H1 (cell line): ENCODE results near the gene PTGIS. TPM values are rescaled to one million over a fixed set of nuclear protein-coding genes. Genes with fewer than 3 reads are reported as not detected.

Experiments used
- CTCF ChIA-PET: fragments of 300-600 bp; sonication (Branson Sonifier 250); formaldehyde crosslinking; loops from one replicate; lab custom pipeline; 2021; ENCODE audit not compliant: partially characterized antibody; lab: Charles Lee
- POLR2A ChIA-PET: fragments of 300-600 bp; sonication (Branson Sonifier 250); formaldehyde crosslinking; loops from one replicate; lab custom pipeline; 2021; ENCODE audit warnings: inconsistent platforms; ENCODE audit not compliant: partially characterized antibody; lab: Charles Lee
- DNase-seq, 2 experiments: peaks; one replicate each; pipeline versions ENCODE4 v3.0.0 to v3.0.0-alpha.2; 2010 to 2022; ENCODE audit warnings: low spot score in 2 of 2, low read depth in 1 of 2, mixed read lengths in 1 of 2
- FAIRE-seq: peaks from 2 replicates; lab custom pipeline; 2011; peaks lifted over from hg19 to GRCh38; lab: Jason Lieb, UNC
- H2AFZ ChIP-seq: 2 replicates; pipeline ENCODE4 v1.8.1; 2012; ENCODE audit warnings: low read length, inconsistent platforms
- H2AK5ac ChIP-seq: 2 replicates; pipeline ENCODE4 v1.6.1; 2013; ENCODE audit warnings: low read depth, low read length
- H2BK120ac ChIP-seq: replicated peaks from 2 replicates; pipeline ENCODE3; 2013; ENCODE audit warnings: low read depth, low read length, inconsistent platforms
- H2BK12ac ChIP-seq: 2 replicates; pipeline ENCODE4 v1.6.1; 2013; ENCODE audit warnings: low read depth, low read length
- H2BK15ac ChIP-seq: 2 replicates; pipeline ENCODE4 v1.6.1; 2013; ENCODE audit warnings: low read length
- H2BK20ac ChIP-seq: 2 replicates; pipeline ENCODE4 v1.6.1; 2013; ENCODE audit warnings: low read length
- H2BK5ac ChIP-seq: 2 replicates; pipeline ENCODE4 v1.6.1; 2013; ENCODE audit warnings: low read depth, low read length
- H3K14ac ChIP-seq: 2 replicates; pipeline ENCODE4 v1.6.1; 2013; ENCODE audit warnings: inconsistent platforms; ENCODE audit not compliant: insufficient read length
- H3K18ac ChIP-seq: 2 replicates; pipeline ENCODE4 v1.6.1; 2013; ENCODE audit warnings: low read length; ENCODE audit errors: extremely low read depth
- H3K23ac ChIP-seq: 2 replicates; pipeline ENCODE4 v1.6.1; 2013; ENCODE audit warnings: inconsistent platforms; ENCODE audit not compliant: insufficient read length
- H3K23me2 ChIP-seq: 2 replicates; pipeline ENCODE4 v1.6.1; 2013; ENCODE audit warnings: low read depth, low read length
- H3K27ac ChIP-seq: 2 replicates; pipeline ENCODE4 v1.6.1; 2011; ENCODE audit warnings: low read depth, low read length, inconsistent platforms
- H3K27me3 ChIP-seq, 4 experiments: replicated peaks in 1 of 4; 1 replicate in 1 of 4; 2 replicates in 3 of 4; pipeline versions ENCODE4 v1.6.1 to v1.8.1; 2011 to 2013; ENCODE audit warnings: low read length in 3 of 4, mild to moderate bottlenecking in 3 of 4, inconsistent platforms in 2 of 4, mixed read lengths in 2 of 4, moderate library complexity in 1 of 4; ENCODE audit not compliant: control insufficient read depth in 3 of 4, insufficient read depth in 3 of 4; ENCODE audit errors: extremely low read depth in 1 of 4
- H3K36me3 ChIP-seq, 4 experiments: 2 replicates each; pipeline versions ENCODE4 v1.6.1 to v1.8.1; 2011 to 2013; ENCODE audit warnings: mild to moderate bottlenecking in 4 of 4, low read length in 3 of 4, moderate library complexity in 2 of 4, control low read depth in 1 of 4, inconsistent platforms in 1 of 4; ENCODE audit not compliant: insufficient read depth in 4 of 4, control insufficient read depth in 2 of 4
- H3K4ac ChIP-seq: replicated peaks from 2 replicates; pipeline ENCODE3; 2013; ENCODE audit warnings: low read length, low read depth, mixed read lengths, inconsistent platforms; ENCODE audit not compliant: insufficient read length
- H3K4me1 ChIP-seq, 4 experiments: replicated peaks in 1 of 4; 1 replicate in 1 of 4; 2 replicates in 3 of 4; pipeline versions ENCODE4 v1.6.1 to v1.8.1; 2011 to 2013; ENCODE audit warnings: low read length in 3 of 4, inconsistent platforms in 2 of 4, mixed read lengths in 1 of 4; ENCODE audit not compliant: insufficient read depth in 4 of 4, control insufficient read depth in 3 of 4
- H3K4me2 ChIP-seq, 2 experiments: 2 replicates each; pipeline versions ENCODE4 v1.6.1 to v1.8.1; 2011 to 2013; ENCODE audit warnings: low read depth in 2 of 2, low read length in 2 of 2, control low read depth in 1 of 2, inconsistent platforms in 1 of 2, mild to moderate bottlenecking in 1 of 2; ENCODE audit not compliant: insufficient read depth in 1 of 2
- H3K4me3 ChIP-seq, 4 experiments: fragments of 200-600, 300-600 bp in 1 of 4; sonication (generic), shearing (Covaris generic), sonication (Bioruptor Twin) in 1 of 4; 2 replicates each; pipeline versions ENCODE4 v1.5.1 to v1.8.1; 2011 to 2016; ENCODE audit warnings: low read length in 4 of 4, low read depth in 3 of 4, control low read depth in 2 of 4, inconsistent platforms in 2 of 4, mild to moderate bottlenecking in 2 of 4, mixed read lengths in 1 of 4, moderate library complexity in 1 of 4; ENCODE audit not compliant: insufficient read depth in 2 of 4; ENCODE audit errors: extremely low read depth in 1 of 4
- H3K56ac ChIP-seq: replicated peaks from 2 replicates; pipeline ENCODE3; 2013; ENCODE audit warnings: low read depth, mild to moderate bottlenecking, mixed read lengths, low read length, inconsistent platforms; ENCODE audit not compliant: insufficient read length
- H3K79me1 ChIP-seq: 2 replicates; pipeline ENCODE4 v1.6.1; 2013; ENCODE audit warnings: low read depth, low read length, control low read depth
- H3K79me2 ChIP-seq, 2 experiments: 2 replicates each; pipeline versions ENCODE4 v1.6.1 to v1.8.1; 2012 to 2013; ENCODE audit warnings: low read length in 2 of 2, mild to moderate bottlenecking in 2 of 2, inconsistent platforms in 1 of 2; ENCODE audit not compliant: insufficient read depth in 2 of 2, control insufficient read depth in 1 of 2
- H3K9ac ChIP-seq, 4 experiments: replicated peaks in 1 of 4; 1 replicate in 1 of 4; 2 replicates in 3 of 4; pipeline versions ENCODE4 v1.6.1 to v1.8.1; 2011 to 2013; ENCODE audit warnings: low read depth in 3 of 4, low read length in 3 of 4, control low read depth in 2 of 4, mild to moderate bottlenecking in 2 of 4, moderate library complexity in 2 of 4, inconsistent platforms in 1 of 4; ENCODE audit errors: extremely low read depth in 1 of 4
- H3K9me3 ChIP-seq, 2 experiments: 2 replicates each; pipeline versions ENCODE4 v1.6.1 to v1.8.1; 2012 to 2013; ENCODE audit warnings: mild to moderate bottlenecking in 2 of 2, moderate library complexity in 2 of 2, control low read depth in 1 of 2, inconsistent platforms in 1 of 2, low read depth in 1 of 2, low read length in 1 of 2, mixed read lengths in 1 of 2; ENCODE audit not compliant: insufficient read depth in 2 of 2
- H4K20me1 ChIP-seq, 2 experiments: replicated peaks in 1 of 2; 2 replicates each; pipeline versions ENCODE3 to v1.8.1; 2011 to 2013; ENCODE audit warnings: inconsistent platforms in 2 of 2, low read length in 2 of 2, mild to moderate bottlenecking in 1 of 2; ENCODE audit not compliant: insufficient read depth in 2 of 2, control insufficient read depth in 1 of 2
- H4K5ac ChIP-seq: 2 replicates; pipeline ENCODE4 v1.6.1; 2013; ENCODE audit warnings: low read length, low read depth, mixed read lengths, inconsistent platforms; ENCODE audit not compliant: insufficient read length
- H4K8ac ChIP-seq: 2 replicates; pipeline ENCODE4 v1.8.0; 2013; ENCODE audit warnings: mild to moderate bottlenecking, moderate library complexity, low read length, inconsistent platforms; ENCODE audit not compliant: insufficient read depth; ENCODE audit errors: extremely low read depth
- H4K91ac ChIP-seq: replicated peaks from 2 replicates; pipeline ENCODE3; 2013; ENCODE audit warnings: low read length, mixed read lengths, inconsistent platforms; ENCODE audit not compliant: insufficient read length
- BRCA1 ChIP-seq: IDR thresholded peaks from 2 replicates; pipeline ENCODE4 v1.6.1; 2012; ENCODE audit warnings: low read depth, low read length, improper control_type of control experiment
- KDM1A ChIP-seq: fragments of 200-600, 300-600 bp; sonication (generic); IDR thresholded peaks from 2 replicates; pipeline ENCODE4 v1.7.1; 2016; ENCODE audit warnings: mild to moderate bottlenecking, low read length, borderline replicate concordance
- WGBS, 2 experiments: shearing (Covaris generic) in 1 of 2; methylation state at CpG; one replicate each; pipeline versions ENCODE4 v1.1.6 to v1.1.7; 2013 to 2015; ENCODE audit warnings: low lambda C conversion rate in 2 of 2, mixed read lengths in 2 of 2, inconsistent platforms in 1 of 2, low coverage in 1 of 2, missing lambda C conversion rate in 1 of 2; ENCODE audit not compliant: insufficient replicate concordance in 2 of 2, insufficient coverage in 1 of 2, insufficient read length in 1 of 2; ENCODE audit errors: extremely low coverage in 1 of 2, missing lambda C conversion rate in 1 of 2; 5-methylcytosine and 5-hydroxymethylcytosine counted together
- polyA plus RNA-seq, 7 experiments: library from polyadenylated mRNA; depleted of rRNA in 3 of 7; stranded (reverse) in 5 of 7; unstranded in 2 of 7; fragments of >200 nt in 5 of 7; fragments of 200-250 nt in 2 of 7; gene quantifications; 1 replicate in 5 of 7; 2 replicates in 1 of 7; 4 replicates in 1 of 7; pipeline versions ENCODE4 v1.2.1 to v1.2.3, GENCODE V29; 2011 to 2013; ENCODE audit warnings: missing spikeins in 2 of 7, mixed read lengths in 2 of 7
- total RNA-seq: library from RNA; stranded (reverse); fragmentation: NEBNext Ultra II Directional; extraction: Animal tissue kit (Norgen Biotek cat#: 25700); gene quantifications from 2 replicates; pipeline ENCODE4 v1.2.1, GENCODE V29; 2021

The PTGIS gene
- total and polyA plus RNA-seq, 2 of the 8 experiments (the other 6 are each of a cell fraction or from before 2014, with no cell fraction given): 29.9 to 35.5 TPM

GRCh38 chr20:49570161-49570827 lies 2.4 kb upstream of the PTGIS start:
- Histone ChIP-seq H3K79me1 (peaks cover 3% of the 10 kb centered on the region; the same call in 1 of the 2 replicates), H2BK120ac (no peak overlapping the region), H2BK15ac (0 out of 2 replicates have a peak overlapping the region, but pooled peaks have one; percentile 85), H4K91ac (no peak overlapping the region), H2AFZ (no peak overlapping the region), H3K14ac (no peak overlapping the region), H2BK20ac (peak overlapping the region; percentile 62; the same call in 1 of the 2 replicates), H4K8ac (no peak overlapping the region), H3K23ac (no peak overlapping the region), H3K27ac (no peak overlapping the region), H3K4me2 (0 out of 4 replicates have a peak overlapping the region, but pooled peaks of 1 of the 2 experiments have one; percentile 92)
- CTCF ChIA-PET: interaction anchor here (0.6 to 2.7 kb wide), 11 partner anchors 16 to 236 kb away, joined by 3 to 16 read pairs (median 5); no protein-coding TSS in a partner anchor
- TF ChIP-seq BRCA1: no peak
- peak; percentile 53; the same call in 1 of the 2 replicates for TF ChIP-seq KDM1A
- TF ChIP-seq, all 59 proteins: peak for 1
- Histone ChIP-seq H3K4ac (no peak overlapping the region), H4K20me1 (no peaks in the 10 kb centered on the region), H2BK5ac (peak overlapping the region; percentile 98; the same call in 1 of the 2 replicates), H2BK12ac (peak overlapping the region; percentile 99; the same call in 1 of the 2 replicates), H3K9me3 (no peaks in the 10 kb centered on the region), H4K5ac (no peak overlapping the region), H3K36me3 (no peaks in the 10 kb centered on the region), H3K9ac (no peak overlapping the region), H3K23me2 (peaks cover 9% of the 10 kb centered on the region; the same call in 1 of the 2 replicates), H3K56ac (no peak overlapping the region), H2AK5ac (peak overlapping the region; percentile 95; the same call in 1 of the 2 replicates), H3K27me3 (no peaks in the 10 kb centered on the region), H3K4me1 (peaks cover 9 to 27% (median 18%) of the 10 kb centered on the region in 4 experiments), H3K4me3 (no peak overlapping the region), H3K18ac (no peak overlapping the region), H3K79me2 (peaks cover 0 to 14% of the 10 kb centered on the region in 2 experiments; a peak in 2 of 4 replicates)
- FAIRE-seq (no peak), DNase-seq (no peak)
- POLR2A ChIA-PET: interaction anchor here (1.0 to 4.2 kb wide), 4 partner anchors 10 to 189 kb away, joined by 3 to 30 read pairs (median 4); no protein-coding TSS in a partner anchor
- WGBS, 2 experiments: 86% methylated on average over 7 of the region's 7 CpGs; no CpG with 5 or more reads in 1 of the 2 experiments
